Lower leg skin (tissue), 3 donors: Measurements from ENCODE around the gene KLF7.

Experiments
- POLR2A ChIP-seq, 2 donors: fragments of 450-650 bp; IDR thresholded peaks; one replicate each; pipeline ENCODE4 v1.6.1; 2016 to 2017; ENCODE audit warnings: antibody characterized with exemption in 2 of 2, mild to moderate bottlenecking in 1 of 2, moderate library complexity in 1 of 2
- TF ChIP-seq, protein P1 (sequence below), 3 donors: fragments of 450-650 bp; IDR thresholded peaks; one replicate each; pipeline ENCODE4 v1.5.1; 2016; ENCODE audit warnings: antibody characterized with exemption in 3 of 3, mild to moderate bottlenecking in 3 of 3, moderate library complexity in 2 of 3

DNA sequence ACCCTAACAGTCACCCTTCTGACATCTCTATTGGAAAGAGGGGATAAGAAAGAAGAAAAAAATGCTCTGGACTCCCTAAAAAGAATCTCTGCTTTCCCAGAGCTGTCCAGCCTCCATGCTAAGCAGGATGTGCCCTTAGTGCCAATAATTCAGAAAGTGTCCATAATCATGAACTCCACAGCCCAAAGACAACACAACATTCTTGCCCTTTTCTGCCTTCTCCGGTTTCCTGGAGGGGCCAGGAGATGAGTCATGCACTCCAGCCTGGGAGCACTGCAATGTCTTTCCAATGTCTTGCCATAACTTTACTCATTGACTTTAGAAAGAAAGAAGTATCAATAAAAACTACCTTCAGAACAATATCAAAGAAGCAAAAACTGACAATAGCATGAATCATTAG, 44.0 kb downstream of the KLF7 start:
- TF ChIP-seq POLR2A (IDR thresholded peaks at IDR 0.05) = no peak
- TF ChIP-seq, protein P1, sequence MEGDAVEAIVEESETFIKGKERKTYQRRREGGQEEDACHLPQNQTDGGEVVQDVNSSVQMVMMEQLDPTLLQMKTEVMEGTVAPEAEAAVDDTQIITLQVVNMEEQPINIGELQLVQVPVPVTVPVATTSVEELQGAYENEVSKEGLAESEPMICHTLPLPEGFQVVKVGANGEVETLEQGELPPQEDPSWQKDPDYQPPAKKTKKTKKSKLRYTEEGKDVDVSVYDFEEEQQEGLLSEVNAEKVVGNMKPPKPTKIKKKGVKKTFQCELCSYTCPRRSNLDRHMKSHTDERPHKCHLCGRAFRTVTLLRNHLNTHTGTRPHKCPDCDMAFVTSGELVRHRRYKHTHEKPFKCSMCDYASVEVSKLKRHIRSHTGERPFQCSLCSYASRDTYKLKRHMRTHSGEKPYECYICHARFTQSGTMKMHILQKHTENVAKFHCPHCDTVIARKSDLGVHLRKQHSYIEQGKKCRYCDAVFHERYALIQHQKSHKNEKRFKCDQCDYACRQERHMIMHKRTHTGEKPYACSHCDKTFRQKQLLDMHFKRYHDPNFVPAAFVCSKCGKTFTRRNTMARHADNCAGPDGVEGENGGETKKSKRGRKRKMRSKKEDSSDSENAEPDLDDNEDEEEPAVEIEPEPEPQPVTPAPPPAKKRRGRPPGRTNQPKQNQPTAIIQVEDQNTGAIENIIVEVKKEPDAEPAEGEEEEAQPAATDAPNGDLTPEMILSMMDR (IDR thresholded peaks at IDR 0.05) = no peak
